T-cell (primary cell): ENCODE data around the gene CSPG5. TPM values are rescaled to one million over a fixed set of nuclear protein-coding genes. Genes with fewer than 3 reads are reported as not detected.

Source experiments
- ATAC-seq, 4 experiments: fragments of 200-7000 bp in 3 of 4; fragments of 150-1000 bp in 1 of 4; cut with Tn5 transposase; replicated peaks in 1 of 4; 1 replicate in 3 of 4; 2 replicates in 1 of 4; pipeline ENCODE4 v1.10.0; 2021; ENCODE audit warnings: moderate library complexity in 3 of 4, mild to moderate bottlenecking in 2 of 4, moderate number of reproducible peaks in 1 of 4
- CTCF ChIA-PET, 2 donors: fragments of 300-600 bp; sonication (Branson Sonifier 250); formaldehyde crosslinking; loops; one replicate each; lab custom pipeline; 2022; ENCODE audit warnings: antibody characterized with exemption in 2 of 2; lab: Charles Lee
- POLR2A ChIA-PET, 2 donors: fragments of 300-600 bp; sonication (Branson Sonifier 250); formaldehyde crosslinking; loops; one replicate each; lab custom pipeline; 2022; ENCODE audit warnings: antibody characterized with exemption in 2 of 2; lab: Charles Lee
- DNase-seq, 35 experiments: peaks; one replicate each; pipeline versions ENCODE4 v3.0.0 to v3.0.0-alpha.2; 2013 to 2023
- H3K27ac ChIP-seq: one replicate; pipeline ENCODE4 v1.5.1; 2013; ENCODE audit warnings: low read length
- H3K27me3 ChIP-seq, 2 experiments: replicated peaks in 1 of 2; 1 replicate in 1 of 2; 2 replicates in 1 of 2; pipeline versions ENCODE4 v1.6.1 to v1.7.0; 2013; ENCODE audit warnings: low read length in 1 of 2, mixed read lengths in 1 of 2; ENCODE audit not compliant: control insufficient read depth in 2 of 2, insufficient read depth in 2 of 2; ENCODE audit errors: extremely low read depth in 1 of 2
- H3K36me3 ChIP-seq, 2 donors: 1 replicate in 1 of 2; 2 replicates in 1 of 2; pipeline versions ENCODE4 v1.6.1 to v1.7.0; 2013; ENCODE audit warnings: low read length in 1 of 2; ENCODE audit not compliant: control insufficient read depth in 2 of 2, insufficient read depth in 1 of 2; ENCODE audit errors: extremely low read depth in 1 of 2
- H3K4me1 ChIP-seq, 2 experiments: 1 replicate in 1 of 2; 2 replicates in 1 of 2; pipeline versions ENCODE4 v1.6.1 to v1.7.0; 2013; ENCODE audit warnings: low read length in 2 of 2, mixed read lengths in 1 of 2; ENCODE audit not compliant: insufficient read depth in 2 of 2, control insufficient read depth in 1 of 2; ENCODE audit errors: extremely low read depth in 1 of 2
- H3K4me3 ChIP-seq, 2 donors: 1 replicate in 1 of 2; 2 replicates in 1 of 2; pipeline versions ENCODE4 v1.5.1 to v1.7.0; 2013; ENCODE audit warnings: mild to moderate bottlenecking in 2 of 2, low read length in 1 of 2, moderate library complexity in 1 of 2; ENCODE audit not compliant: control insufficient read depth in 1 of 2; ENCODE audit errors: extremely low read depth in 1 of 2
- H3K9me3 ChIP-seq: 2 replicates; pipeline ENCODE4 v1.7.0; 2013
- H3K27ac Mint-ChIP-seq, 2 donors: one replicate each; pipeline ENCODE4 v1.8.0; 2020 to 2021; ENCODE audit warnings: mild to moderate bottlenecking in 2 of 2, mixed read lengths in 2 of 2
- H3K27me3 Mint-ChIP-seq, 2 donors: one replicate each; pipeline ENCODE4 v1.8.0; 2021 to 2022; ENCODE audit warnings: mixed read lengths in 2 of 2
- H3K36me3 Mint-ChIP-seq: one replicate; pipeline ENCODE4 v1.8.0; 2021; ENCODE audit warnings: mixed read lengths
- H3K4me1 Mint-ChIP-seq, 3 donors: one replicate each; pipeline ENCODE4 v1.8.0; 2020 to 2022; ENCODE audit warnings: mixed read lengths in 3 of 3, mild to moderate bottlenecking in 1 of 3
- H3K4me3 Mint-ChIP-seq, 3 donors: one replicate each; pipeline ENCODE4 v1.8.0; 2020 to 2022; ENCODE audit warnings: mild to moderate bottlenecking in 3 of 3, mixed read lengths in 3 of 3, moderate library complexity in 3 of 3
- H3K9me3 Mint-ChIP-seq, 3 donors: one replicate each; pipeline ENCODE4 v1.8.0; 2020 to 2022; ENCODE audit warnings: mixed read lengths in 3 of 3
- WGBS: methylation state at CpG from one replicate; pipeline ENCODE4 v1.1.5; 2013; ENCODE audit warnings: missing lambda C conversion rate; ENCODE audit not compliant: insufficient coverage; 5-methylcytosine and 5-hydroxymethylcytosine counted together
- total RNA-seq, 35 experiments: library from RNA in 6 of 35; stranded (reverse) in 6 of 35; fragments of 120-200 nt in 1 of 35; gene quantifications; one replicate each; pipeline versions ENCODE4 v1.2.1 to v1.2.4 and lab custom pipeline; 2013 to 2026

Gene CSPG5
- total RNA-seq, 5 donors from 2014 or later (not counting 1 experiment from before 2014, with no cell fraction given) = 0.12 to 0.75 (median 0.36) TPM

GRCh38 chr3:47536221-47536891, 42.3 kb downstream of the CSPG5 start:
- no peak overlapping the region for H3K27ac Mint-ChIP-seq
- Histone ChIP-seq H3K27ac (no peak overlapping the region), H3K9me3 (no peaks in the 10 kb centered on the region), H3K4me1 (no peaks in the 10 kb centered on the region), H3K36me3 (no peaks in the 10 kb centered on the region), H3K27me3 (peaks cover 0 to 22% of the 10 kb centered on the region in 2 experiments), H3K4me3 (no peak overlapping the region)
- ATAC-seq (no peak), DNase-seq (no peak)
- ChIA-PET CTCF (no interaction called here), POLR2A (no interaction called here)
- H3K4me3 Mint-ChIP-seq = no peak overlapping the region
- 94% methylated on average over 13 of the region's 19 CpGs for WGBS
- H3K4me1 Mint-ChIP-seq = no peaks in the 10 kb centered on the region
- H3K9me3 Mint-ChIP-seq = no peaks in the 10 kb centered on the region
- peaks cover 4 to 10% of the 10 kb centered on the region in 2 donors for H3K27me3 Mint-ChIP-seq
- H3K36me3 Mint-ChIP-seq = no peaks in the 10 kb centered on the region

- ATAC-seq (no peak), DNase-seq (no peak)
- ChIA-PET CTCF (interaction anchor here (0.6 kb wide), 2 partner anchors 267 to 534 kb away, joined by 3 to 7 read pairs; no protein-coding TSS in a partner anchor), POLR2A (interaction anchor here in 1 of 2 donors (0.5 kb wide), 1 partner anchor 1510 kb away, joined by 4 read pairs; no protein-coding TSS in a partner anchor)
- Histone ChIP-seq H3K36me3 (no peaks in the 10 kb centered on the region), H3K27ac (no peak overlapping the region), H3K4me3 (no peak overlapping the region), H3K27me3 (peaks cover 0 to 18% of the 10 kb centered on the region in 2 experiments), H3K9me3 (no peaks in the 10 kb centered on the region), H3K4me1 (no peaks in the 10 kb centered on the region)
- 70% methylated on average over 3 of the region's 5 CpGs for WGBS
- no peak overlapping the region for H3K4me3 Mint-ChIP-seq
- H3K9me3 Mint-ChIP-seq = no peaks in the 10 kb centered on the region
- no peaks in the 10 kb centered on the region for H3K36me3 Mint-ChIP-seq
- peaks cover 4 to 10% of the 10 kb centered on the region in 2 donors for H3K27me3 Mint-ChIP-seq
- no peaks in the 10 kb centered on the region for H3K4me1 Mint-ChIP-seq
- H3K27ac Mint-ChIP-seq = no peak overlapping the region
These were observed 44.6 kb downstream of the CSPG5 start for GRCh38 chr3:47533996-47534454.

GRCh38 chr3:47533481-47533880, 45.2 kb downstream of the CSPG5 start:
- Histone ChIP-seq H3K4me3 (no peak overlapping the region), H3K27ac (no peak overlapping the region), H3K27me3 (peaks cover 0 to 18% of the 10 kb centered on the region in 2 experiments), H3K9me3 (no peaks in the 10 kb centered on the region), H3K4me1 (no peaks in the 10 kb centered on the region), H3K36me3 (no peaks in the 10 kb centered on the region)
- peaks cover 0 to 5% of the 10 kb centered on the region in 2 donors for H3K27me3 Mint-ChIP-seq
- no peaks in the 10 kb centered on the region for H3K9me3 Mint-ChIP-seq
- WGBS = no CpG with 5 or more reads among the region's 2 CpGs
- H3K4me3 Mint-ChIP-seq = no peak overlapping the region
- H3K27ac Mint-ChIP-seq = no peak overlapping the region
- ATAC-seq = no peak
- no peaks in the 10 kb centered on the region for H3K36me3 Mint-ChIP-seq
- no peaks in the 10 kb centered on the region for H3K4me1 Mint-ChIP-seq
- POLR2A ChIA-PET = interaction anchor here in 1 of 2 donors (0.5 to 0.7 kb wide), 2 partner anchors 81 to 1509 kb away, joined by 4 to 8 read pairs; no protein-coding TSS in a partner anchor
- CTCF ChIA-PET = interaction anchor here (0.6 to 0.7 kb wide), 2 partner anchors 23 to 535 kb away, joined by 3 read pairs; no protein-coding TSS in a partner anchor
- no peak for DNase-seq

- no CpG with 5 or more reads among the region's 6 CpGs for WGBS
- Mint-ChIP-seq H3K4me1 (no peaks in the 10 kb centered on the region), H3K4me3 (no peak overlapping the region), H3K27me3 (no peaks in the 10 kb centered on the region), H3K27ac (no peak overlapping the region), H3K36me3 (peaks cover 2% of the 10 kb centered on the region), H3K9me3 (peaks cover 4 to 5% (median 4%) of the 10 kb centered on the region in 3 donors)
- Histone ChIP-seq H3K9me3 (no peaks in the 10 kb centered on the region), H3K4me3 (no peak overlapping the region), H3K4me1 (no peaks in the 10 kb centered on the region), H3K27ac (no peak overlapping the region), H3K36me3 (no peaks in the 10 kb centered on the region), H3K27me3 (peaks cover 0 to 3% of the 10 kb centered on the region in 2 experiments)
- ChIA-PET POLR2A (no interaction called here), CTCF (no interaction called here)
- ATAC-seq (no peak), DNase-seq (no peak)
These were observed 50.5 kb downstream of the CSPG5 start for GRCh38 chr3:47527952-47528725.

- no peak for DNase-seq
- ATAC-seq = no peak
- no peak overlapping the region for H3K4me3 Mint-ChIP-seq
- POLR2A ChIA-PET = interaction anchor here in 1 of 2 donors (0.7 kb wide), 1 partner anchor 300 kb away, joined by 3 read pairs; no protein-coding TSS in a partner anchor
- H3K27me3 Mint-ChIP-seq = no peaks in the 10 kb centered on the region
- H3K36me3 Mint-ChIP-seq = peaks cover 2% of the 10 kb centered on the region
- Histone ChIP-seq H3K9me3 (no peaks in the 10 kb centered on the region), H3K4me3 (no peak overlapping the region), H3K36me3 (no peaks in the 10 kb centered on the region), H3K27ac (no peak overlapping the region), H3K4me1 (peaks cover 0 to 6% of the 10 kb centered on the region in 2 experiments), H3K27me3 (no peaks in the 10 kb centered on the region)
- CTCF ChIA-PET = interaction anchor here in 1 of 2 donors (0.6 kb wide), 1 partner anchor 173 kb away, joined by 3 read pairs; no protein-coding TSS in a partner anchor
- 90% methylated on average over 2 of the region's 4 CpGs for WGBS
- H3K27ac Mint-ChIP-seq = no peak overlapping the region
- peaks cover 0 to 3% (median 0%) of the 10 kb centered on the region in 3 donors for H3K4me1 Mint-ChIP-seq
- peaks cover 4 to 5% (median 4%) of the 10 kb centered on the region in 3 donors for H3K9me3 Mint-ChIP-seq
These were observed 53.0 kb downstream of the CSPG5 start for GRCh38 chr3:47525617-47526016.
